ENCODE data around the gene TMEM191C.
"Not testable (repeated sequence)": the region's sequence is repeated elsewhere in the genome, so short reads cannot be mapped to it uniquely, and the experiment has no call there.

Gene TMEM191C

GRCh38 chr22:21514117-21514516 is 46.9 kb downstream of the TMEM191C start:
- H3K9me3 Mint-ChIP-seq; H3K4me1 Mint-ChIP-seq; H3K36me3 Mint-ChIP-seq (ENCODE audit: low read depth); H3K27me3 Mint-ChIP-seq (ENCODE audit: low read depth); H3K27ac Mint-ChIP-seq; H3K4me3 Mint-ChIP-seq: not testable (repeated sequence)

GRCh38 chr22:21515234-21515633 is 48.0 kb downstream of the TMEM191C start:
- not testable (repeated sequence) for H3K36me3 Mint-ChIP-seq (ENCODE audit: low read depth); H3K4me3 Mint-ChIP-seq; H3K27ac Mint-ChIP-seq; H3K4me1 Mint-ChIP-seq; H3K9me3 Mint-ChIP-seq; H3K27me3 Mint-ChIP-seq (ENCODE audit: low read depth)

- not testable (repeated sequence) for H3K9me3 Mint-ChIP-seq; H3K4me3 Mint-ChIP-seq; H3K27ac Mint-ChIP-seq; H3K4me1 Mint-ChIP-seq; H3K27me3 Mint-ChIP-seq (ENCODE audit: low read depth); H3K36me3 Mint-ChIP-seq (ENCODE audit: low read depth)
Observed at GRCh38 chr22:21516522-21516921, 49.3 kb downstream of the TMEM191C start.

- H3K9me3 Mint-ChIP-seq; H3K36me3 Mint-ChIP-seq (ENCODE audit: low read depth); H3K27me3 Mint-ChIP-seq (ENCODE audit: low read depth); H3K4me1 Mint-ChIP-seq; H3K27ac Mint-ChIP-seq; H3K4me3 Mint-ChIP-seq: not testable (repeated sequence)
Observed at GRCh38 chr22:21516970-21517764, 50.0 kb downstream of the TMEM191C start.
